ENCODE results near the gene LAMC3.

Gene LAMC3

GRCh38 chr9:131076347-131077195, 67.6 kb downstream of the LAMC3 start:
- DNase-seq (ENCODE audit: low read depth), result no peak

GRCh38 chr9:131078427-131079366, 69.7 kb downstream of the LAMC3 start:
- DNase-seq (ENCODE audit: low read depth), result no peak

- DNase-seq (ENCODE audit: low read depth), result no peak
Measured at GRCh38 chr9:131080589-131080988, 71.6 kb downstream of the LAMC3 start.

GRCh38 chr9:131081868-131082267, 72.9 kb downstream of the LAMC3 start:
- no peak for DNase-seq (ENCODE audit: low read depth)

- no peak for DNase-seq (ENCODE audit: low read depth)
Measured at GRCh38 chr9:131082774-131083512, 74.0 kb downstream of the LAMC3 start.

- no peak for DNase-seq (ENCODE audit: low read depth)
Measured at GRCh38 chr9:131084661-131085369, 75.8 kb downstream of the LAMC3 start.

GRCh38 chr9:131085370-131086122, 76.6 kb downstream of the LAMC3 start:
- DNase-seq (ENCODE audit: low read depth), result no peak

- DNase-seq (ENCODE audit: low read depth), result no peak
Measured at GRCh38 chr9:131087354-131087893, 78.5 kb downstream of the LAMC3 start.

- no peak for DNase-seq (ENCODE audit: low read depth)
Measured at GRCh38 chr9:131090025-131090787, 81.2 kb downstream of the LAMC3 start.

- DNase-seq (ENCODE audit: low read depth), result no peak
Measured at GRCh38 chr9:131091352-131091992, 82.5 kb downstream of the LAMC3 start.

GRCh38 chr9:131092030-131092429, 83.1 kb downstream of the LAMC3 start:
- DNase-seq (ENCODE audit: low read depth), result no peak

- DNase-seq (ENCODE audit: low read depth), result no peak
Measured at GRCh38 chr9:131092548-131093440, 83.8 kb downstream of the LAMC3 start.

GRCh38 chr9:131094015-131094414, 85.0 kb downstream of the LAMC3 start:
- DNase-seq (ENCODE audit: low read depth), result no peak

- no peak for DNase-seq (ENCODE audit: low read depth)
Measured at GRCh38 chr9:131094622-131095021, 85.6 kb downstream of the LAMC3 start.

GRCh38 chr9:131095666-131096268, 86.8 kb downstream of the LAMC3 start:
- DNase-seq (ENCODE audit: low read depth), result no peak

GRCh38 chr9:131096269-131097125, 87.5 kb downstream of the LAMC3 start, which contains the start of gene AIF1L:
Gene AIF1L (plus strand): TSS chr9:131096531. CDS start chr9:131096630, 99 bp downstream.
- DNase-seq (ENCODE audit: low read depth), result no peak

All from stimulated activated CD8-positive, alpha-beta memory T cell treated with anti-CD3 and anti-CD28 coated beads, Interleukin-12 subunit alpha, Interleukin-12 subunit beta, amount 100 ng/mL, for 4 hours (primary cell).